K562 (cell line): ENCODE results near the gene GYG1.

Source experiments
- ATF3 ChIP-seq, 2 experiments: fragments of 450-650 bp in 1 of 2; sonication (generic) in 1 of 2; formaldehyde crosslinking in 1 of 2; IDR thresholded peaks in 1 of 2; conservative IDR thresholded peaks in 1 of 2; 2 replicates each; pipeline versions ENCODE4 v1.6.1 to v1.8.1; 2016 to 2023; ENCODE audit warnings: mild to moderate bottlenecking in 2 of 2, moderate library complexity in 2 of 2, inconsistent platforms in 1 of 2, missing genetic modification reagents in 1 of 2
- CBX5 ChIP-seq: IDR thresholded peaks from 2 replicates; pipeline ENCODE4 v1.6.1; 2014; ENCODE audit warnings: low read depth, borderline replicate concordance
- DPF2 ChIP-seq: fragments of 450-650 bp; IDR thresholded peaks from 2 replicates; pipeline ENCODE4 v1.6.1; 2016
- FOSL1 ChIP-seq: fragments of 200-800 bp; sonication (Bioruptor generic); conservative IDR thresholded peaks from 2 replicates; pipeline ENCODE4 v1.6.1; 2016; ENCODE audit warnings: missing genetic modification characterization, missing compliant biosample characterization
- KLF10 ChIP-seq: fragments of 250-450 bp; sonication (Bioruptor Pico); IDR thresholded peaks from 2 replicates; pipeline ENCODE4 v1.6.1; 2021; ENCODE audit warnings: matching md5 sums
- MEF2A ChIP-seq: IDR thresholded peaks from 2 replicates; pipeline ENCODE4 v1.6.1; 2011; ENCODE audit warnings: low read depth, mild to moderate bottlenecking, low read length, moderate library complexity; ENCODE audit not compliant: control insufficient read depth
- SIX5 ChIP-seq, 2 experiments: IDR thresholded peaks; 2 replicates each; pipeline ENCODE4 v1.6.1; 2011; ENCODE audit warnings: low read length in 2 of 2, borderline replicate concordance in 1 of 2, low read depth in 1 of 2, mild to moderate bottlenecking in 1 of 2, moderate library complexity in 1 of 2; ENCODE audit not compliant: insufficient read depth in 1 of 2
- SRSF9 ChIP-seq: fragments of 200-400 bp; formaldehyde crosslinking; IDR thresholded peaks from 2 replicates; pipeline ENCODE4 v1.6.1; 2017; ENCODE audit warnings: low read depth, low read length, borderline replicate concordance
- ZBTB1 ChIP-seq: sonication (generic); formaldehyde crosslinking; IDR thresholded peaks from 2 replicates; pipeline ENCODE4 v1.8.1; 2023; ENCODE audit warnings: missing genetic modification reagents, low read depth, mild to moderate bottlenecking, borderline replicate concordance
- ZBTB11 ChIP-seq, 3 experiments: fragments of 200-800 bp in 1 of 3; fragments of 250-450 bp in 1 of 3; fragments of 450-650 bp in 1 of 3; sonication (Bioruptor Pico) in 1 of 3; sonication (Bioruptor generic) in 1 of 3; formaldehyde crosslinking in 1 of 3; IDR thresholded peaks; 2 replicates each; pipeline versions ENCODE4 v1.6.1 to v1.8.0; 2016 to 2022; ENCODE audit warnings: mild to moderate bottlenecking in 2 of 3, missing genetic modification characterization in 2 of 3, missing compliant biosample characterization in 1 of 3, moderate library complexity in 1 of 3
- TF ChIP-seq, protein P1 (sequence below): sonication (generic); formaldehyde crosslinking; IDR thresholded peaks from 2 replicates; pipeline ENCODE4 v1.8.0; 2022; ENCODE audit warnings: missing genetic modification reagents, mild to moderate bottlenecking, borderline replicate concordance
- TF ChIP-seq, protein P2 (sequence below), 3 experiments: IDR thresholded peaks in 2 of 3; conservative IDR thresholded peaks in 1 of 3; 2 replicates each; pipeline ENCODE4 v1.5.1; 2011 to 2012; ENCODE audit warnings: low read length in 3 of 3, mild to moderate bottlenecking in 3 of 3, control low read depth in 2 of 3, improper control_type of control experiment in 1 of 3, inconsistent platforms in 1 of 3, low read depth in 1 of 3, mixed read lengths in 1 of 3, moderate library complexity in 1 of 3; ENCODE audit not compliant: insufficient read depth in 2 of 3
- TF ChIP-seq, protein P3 (sequence below): sonication (generic); formaldehyde crosslinking; IDR thresholded peaks from 2 replicates; pipeline ENCODE4 v1.8.1; 2023; ENCODE audit warnings: mild to moderate bottlenecking, missing genetic modification reagents
- TF ChIP-seq, protein P4 (sequence below): fragments of 450-650 bp; formaldehyde crosslinking; IDR thresholded peaks from 2 replicates; pipeline ENCODE4 v1.4.0; 2022; ENCODE audit warnings: mild to moderate bottlenecking, moderate library complexity

DNA sequence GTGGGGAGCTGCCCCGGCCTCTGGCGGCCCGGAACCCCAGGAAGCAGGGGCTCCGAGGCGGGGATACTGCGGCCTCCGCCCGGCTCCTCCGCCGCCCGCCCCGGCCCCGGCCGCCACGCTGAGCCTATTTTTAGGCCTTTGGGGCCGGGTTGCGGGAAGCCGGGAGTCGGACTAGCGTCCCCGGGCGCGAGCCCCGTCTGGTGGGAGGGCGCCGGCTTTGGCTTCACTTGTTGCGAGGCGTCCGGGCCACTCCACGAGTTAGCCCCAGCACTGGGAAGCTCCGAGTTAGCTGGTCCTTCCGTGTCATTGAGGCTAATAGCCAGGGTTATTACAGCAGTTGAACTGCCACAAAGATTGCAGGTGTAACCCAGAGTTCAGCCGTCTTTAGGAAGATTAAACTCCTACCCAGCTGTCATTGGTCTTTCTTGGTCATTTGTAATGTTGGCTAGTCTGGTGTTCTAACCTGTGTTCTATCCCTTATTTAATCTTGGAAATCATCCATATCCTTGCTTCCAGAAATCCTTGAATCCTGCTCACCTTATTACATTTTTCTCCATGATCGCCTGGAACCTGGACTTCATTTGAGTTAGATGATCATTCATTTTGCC lies 791 bp downstream of the GYG1 start:
- TF ChIP-seq DPF2: no peak
- TF ChIP-seq, protein P1, sequence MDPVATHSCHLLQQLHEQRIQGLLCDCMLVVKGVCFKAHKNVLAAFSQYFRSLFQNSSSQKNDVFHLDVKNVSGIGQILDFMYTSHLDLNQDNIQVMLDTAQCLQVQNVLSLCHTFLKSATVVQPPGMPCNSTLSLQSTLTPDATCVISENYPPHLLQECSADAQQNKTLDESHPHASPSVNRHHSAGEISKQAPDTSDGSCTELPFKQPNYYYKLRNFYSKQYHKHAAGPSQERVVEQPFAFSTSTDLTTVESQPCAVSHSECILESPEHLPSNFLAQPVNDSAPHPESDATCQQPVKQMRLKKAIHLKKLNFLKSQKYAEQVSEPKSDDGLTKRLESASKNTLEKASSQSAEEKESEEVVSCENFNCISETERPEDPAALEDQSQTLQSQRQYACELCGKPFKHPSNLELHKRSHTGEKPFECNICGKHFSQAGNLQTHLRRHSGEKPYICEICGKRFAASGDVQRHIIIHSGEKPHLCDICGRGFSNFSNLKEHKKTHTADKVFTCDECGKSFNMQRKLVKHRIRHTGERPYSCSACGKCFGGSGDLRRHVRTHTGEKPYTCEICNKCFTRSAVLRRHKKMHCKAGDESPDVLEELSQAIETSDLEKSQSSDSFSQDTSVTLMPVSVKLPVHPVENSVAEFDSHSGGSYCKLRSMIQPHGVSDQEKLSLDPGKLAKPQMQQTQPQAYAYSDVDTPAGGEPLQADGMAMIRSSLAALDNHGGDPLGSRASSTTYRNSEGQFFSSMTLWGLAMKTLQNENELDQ: no peak
- TF ChIP-seq CBX5: no peak
- TF ChIP-seq, protein P2, sequence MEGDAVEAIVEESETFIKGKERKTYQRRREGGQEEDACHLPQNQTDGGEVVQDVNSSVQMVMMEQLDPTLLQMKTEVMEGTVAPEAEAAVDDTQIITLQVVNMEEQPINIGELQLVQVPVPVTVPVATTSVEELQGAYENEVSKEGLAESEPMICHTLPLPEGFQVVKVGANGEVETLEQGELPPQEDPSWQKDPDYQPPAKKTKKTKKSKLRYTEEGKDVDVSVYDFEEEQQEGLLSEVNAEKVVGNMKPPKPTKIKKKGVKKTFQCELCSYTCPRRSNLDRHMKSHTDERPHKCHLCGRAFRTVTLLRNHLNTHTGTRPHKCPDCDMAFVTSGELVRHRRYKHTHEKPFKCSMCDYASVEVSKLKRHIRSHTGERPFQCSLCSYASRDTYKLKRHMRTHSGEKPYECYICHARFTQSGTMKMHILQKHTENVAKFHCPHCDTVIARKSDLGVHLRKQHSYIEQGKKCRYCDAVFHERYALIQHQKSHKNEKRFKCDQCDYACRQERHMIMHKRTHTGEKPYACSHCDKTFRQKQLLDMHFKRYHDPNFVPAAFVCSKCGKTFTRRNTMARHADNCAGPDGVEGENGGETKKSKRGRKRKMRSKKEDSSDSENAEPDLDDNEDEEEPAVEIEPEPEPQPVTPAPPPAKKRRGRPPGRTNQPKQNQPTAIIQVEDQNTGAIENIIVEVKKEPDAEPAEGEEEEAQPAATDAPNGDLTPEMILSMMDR (IDR thresholded peaks at IDR 0.05 in 2 of 3, conservative IDR thresholded peaks at IDR 0.05 in 1 of 3; ENCODE audit: insufficient read depth in 2 of 3, low read depth in 1 of 3, low read length in 3 of 3): no peak
- no peak for TF ChIP-seq ATF3 (IDR thresholded peaks at IDR 0.05)
- TF ChIP-seq ATF3 (CRISPR knock-in tag; conservative IDR thresholded peaks at IDR 0.05): no peak
- TF ChIP-seq, protein P3, sequence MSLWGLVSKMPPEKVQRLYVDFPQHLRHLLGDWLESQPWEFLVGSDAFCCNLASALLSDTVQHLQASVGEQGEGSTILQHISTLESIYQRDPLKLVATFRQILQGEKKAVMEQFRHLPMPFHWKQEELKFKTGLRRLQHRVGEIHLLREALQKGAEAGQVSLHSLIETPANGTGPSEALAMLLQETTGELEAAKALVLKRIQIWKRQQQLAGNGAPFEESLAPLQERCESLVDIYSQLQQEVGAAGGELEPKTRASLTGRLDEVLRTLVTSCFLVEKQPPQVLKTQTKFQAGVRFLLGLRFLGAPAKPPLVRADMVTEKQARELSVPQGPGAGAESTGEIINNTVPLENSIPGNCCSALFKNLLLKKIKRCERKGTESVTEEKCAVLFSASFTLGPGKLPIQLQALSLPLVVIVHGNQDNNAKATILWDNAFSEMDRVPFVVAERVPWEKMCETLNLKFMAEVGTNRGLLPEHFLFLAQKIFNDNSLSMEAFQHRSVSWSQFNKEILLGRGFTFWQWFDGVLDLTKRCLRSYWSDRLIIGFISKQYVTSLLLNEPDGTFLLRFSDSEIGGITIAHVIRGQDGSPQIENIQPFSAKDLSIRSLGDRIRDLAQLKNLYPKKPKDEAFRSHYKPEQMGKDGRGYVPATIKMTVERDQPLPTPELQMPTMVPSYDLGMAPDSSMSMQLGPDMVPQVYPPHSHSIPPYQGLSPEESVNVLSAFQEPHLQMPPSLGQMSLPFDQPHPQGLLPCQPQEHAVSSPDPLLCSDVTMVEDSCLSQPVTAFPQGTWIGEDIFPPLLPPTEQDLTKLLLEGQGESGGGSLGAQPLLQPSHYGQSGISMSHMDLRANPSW (CRISPR knock-in tag): no peak; the same call in 1 of the 2 replicates
- no peak for TF ChIP-seq ZBTB11 (CRISPR knock-in tag; IDR thresholded peaks at IDR 0.05)
- TF ChIP-seq ZBTB1 (CRISPR knock-in tag): no peak
- TF ChIP-seq KLF10: no peak
- no peak for TF ChIP-seq MEF2A
- TF ChIP-seq SIX5 (IDR thresholded peaks at IDR 0.05; ENCODE audit: borderline replicate concordance in 1 of 2, insufficient read depth in 1 of 2, low read depth in 1 of 2, low read length in 2 of 2): no peak
- TF ChIP-seq FOSL1 (tag): no peak
- TF ChIP-seq SRSF9: no peak
- TF ChIP-seq, protein P4, sequence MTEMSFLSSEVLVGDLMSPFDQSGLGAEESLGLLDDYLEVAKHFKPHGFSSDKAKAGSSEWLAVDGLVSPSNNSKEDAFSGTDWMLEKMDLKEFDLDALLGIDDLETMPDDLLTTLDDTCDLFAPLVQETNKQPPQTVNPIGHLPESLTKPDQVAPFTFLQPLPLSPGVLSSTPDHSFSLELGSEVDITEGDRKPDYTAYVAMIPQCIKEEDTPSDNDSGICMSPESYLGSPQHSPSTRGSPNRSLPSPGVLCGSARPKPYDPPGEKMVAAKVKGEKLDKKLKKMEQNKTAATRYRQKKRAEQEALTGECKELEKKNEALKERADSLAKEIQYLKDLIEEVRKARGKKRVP: no peak
